Panc1 (cell line): ENCODE data around the gene GPR142. TPM values are rescaled to one million over a fixed set of nuclear protein-coding genes. Genes with fewer than 3 reads are reported as not detected.

Experiments used
- ATAC-seq: fragments of 200-7000 bp; cut with Tn5 transposase; 2 replicates; pipeline ENCODE4 v1.9.1; 2020; ENCODE audit warnings: mild to moderate bottlenecking, moderate library complexity
- BruUV-seq: library from RNA; stranded (reverse); fragments of 400-500 nt; replicated peaks from 2 replicates; lab custom pipeline; 2021; lab: Mats Ljungman, UMichigan
- CTCF ChIA-PET: fragments of 300-600 bp; sonication (Branson Sonifier 250); formaldehyde crosslinking; loops from one replicate; lab custom pipeline; 2022; ENCODE audit warnings: antibody characterized with exemption; lab: Charles Lee
- POLR2A ChIA-PET: fragments of 300-600 bp; sonication (Branson Sonifier 250); formaldehyde crosslinking; loops from one replicate; lab custom pipeline; 2022; ENCODE audit warnings: antibody characterized with exemption; lab: Charles Lee
- DNase-seq: peaks from one replicate; pipeline ENCODE4 v3.0.0-alpha.2; 2010; ENCODE audit warnings: low read depth, low spot score
- H3K27ac ChIP-seq: 2 replicates; pipeline ENCODE4 v1.5.1; 2011; ENCODE audit warnings: mild to moderate bottlenecking, low read length, inconsistent platforms
- H3K27me3 ChIP-seq: fragments of 200-500 bp; sonication (Bioruptor generic); 2 replicates; pipeline ENCODE4 v1.6.0; 2014; ENCODE audit warnings: low read length, inconsistent platforms; ENCODE audit not compliant: control insufficient read depth, insufficient read depth
- H3K36me3 ChIP-seq: fragments of 200-500 bp; sonication (Bioruptor generic); 2 replicates; pipeline ENCODE4 v1.5.1; 2014; ENCODE audit warnings: inconsistent platforms, mild to moderate bottlenecking, low read length, moderate library complexity; ENCODE audit not compliant: control insufficient read depth, insufficient read depth
- H3K4me1 ChIP-seq: 2 replicates; pipeline ENCODE4 v1.5.1; 2011; ENCODE audit warnings: inconsistent platforms, mild to moderate bottlenecking, low read length, moderate library complexity; ENCODE audit not compliant: control insufficient read depth, insufficient read depth
- H3K4me3 ChIP-seq, 2 experiments: 2 replicates each; pipeline ENCODE4 v1.5.1; 2011 to 2012; ENCODE audit warnings: low read depth in 2 of 2, low read length in 2 of 2, mild to moderate bottlenecking in 2 of 2, inconsistent platforms in 1 of 2, moderate library complexity in 1 of 2
- H3K9me3 ChIP-seq: fragments of 200-500 bp; sonication (Bioruptor generic); 2 replicates; pipeline ENCODE4 v1.5.1; 2014; ENCODE audit warnings: low read depth, mild to moderate bottlenecking, inconsistent platforms, low read length, moderate library complexity; ENCODE audit not compliant: control insufficient read depth, insufficient read depth
- POLR2AphosphoS5 ChIP-seq: IDR thresholded peaks from 2 replicates; pipeline ENCODE4 v1.6.1; 2012; ENCODE audit warnings: mild to moderate bottlenecking, low read depth, low read length, moderate library complexity
- SIN3A ChIP-seq: IDR thresholded peaks from 2 replicates; pipeline ENCODE4 v1.6.1; 2012; ENCODE audit warnings: low read depth, mild to moderate bottlenecking, low read length, moderate library complexity, borderline replicate concordance; ENCODE audit not compliant: insufficient read depth
- TCF7L2 ChIP-seq: IDR thresholded peaks from 2 replicates; pipeline ENCODE4 v1.6.1; 2011; ENCODE audit warnings: mild to moderate bottlenecking, low read depth, low read length, inconsistent platforms
- in situ Hi-C: cut with HindIII; loops from 2 replicates; pipeline ENCODE4 v1.10.0; 2016; ENCODE audit warnings: low sequenced_read_pairs, low pct_unique_long_range_greater_than_20kb
- intact Hi-C: fragments of 100-400 bp; cut with micrococcal nuclease; formaldehyde crosslinking; loops from one replicate; pipeline ENCODE4 v1.10.0; 2022; ENCODE audit not compliant: unreplicated experiment
- total RNA-seq: library from RNA; stranded (reverse); gene quantifications from one replicate; pipeline ENCODE4 v1.2.1, GENCODE V29; 2021; ENCODE audit not compliant: unreplicated experiment
- TF ChIP-seq, protein P1 (sequence below): fragments of 450-650 bp; IDR thresholded peaks from 2 replicates; pipeline ENCODE4 v1.5.1; 2017; ENCODE audit warnings: mild to moderate bottlenecking
- TF ChIP-seq, protein P2 (sequence below), 2 experiments: IDR thresholded peaks; 2 replicates each; pipeline ENCODE4 v1.6.1; 2011 to 2012; ENCODE audit warnings: low read depth in 2 of 2, control low read depth in 1 of 2, low read length in 1 of 2, mild to moderate bottlenecking in 1 of 2, moderate library complexity in 1 of 2; ENCODE audit not compliant: insufficient read depth in 1 of 2

Gene GPR142
- total RNA-seq, 1 experiment from 2014 or later = not detected

GRCh38 chr17:74393346-74393942, 26.1 kb downstream of the GPR142 start:
- Histone ChIP-seq H3K9me3 (no peaks in the 10 kb centered on the region), H3K4me3 (no peak overlapping the region), H3K27ac (no peak overlapping the region), H3K36me3 (no peaks in the 10 kb centered on the region), H3K4me1 (no peaks in the 10 kb centered on the region), H3K27me3 (no peaks in the 10 kb centered on the region)
- ChIA-PET CTCF (no interaction called here), POLR2A (no interaction called here)
- DNase-seq (no peak), ATAC-seq (no peak)
- in situ Hi-C loops (no loop called here), intact Hi-C loops (no loop called here)
- BruUV-seq = no TSS peak
- TF ChIP-seq SIN3A = no peak
- no peak for TF ChIP-seq TCF7L2

DNA sequence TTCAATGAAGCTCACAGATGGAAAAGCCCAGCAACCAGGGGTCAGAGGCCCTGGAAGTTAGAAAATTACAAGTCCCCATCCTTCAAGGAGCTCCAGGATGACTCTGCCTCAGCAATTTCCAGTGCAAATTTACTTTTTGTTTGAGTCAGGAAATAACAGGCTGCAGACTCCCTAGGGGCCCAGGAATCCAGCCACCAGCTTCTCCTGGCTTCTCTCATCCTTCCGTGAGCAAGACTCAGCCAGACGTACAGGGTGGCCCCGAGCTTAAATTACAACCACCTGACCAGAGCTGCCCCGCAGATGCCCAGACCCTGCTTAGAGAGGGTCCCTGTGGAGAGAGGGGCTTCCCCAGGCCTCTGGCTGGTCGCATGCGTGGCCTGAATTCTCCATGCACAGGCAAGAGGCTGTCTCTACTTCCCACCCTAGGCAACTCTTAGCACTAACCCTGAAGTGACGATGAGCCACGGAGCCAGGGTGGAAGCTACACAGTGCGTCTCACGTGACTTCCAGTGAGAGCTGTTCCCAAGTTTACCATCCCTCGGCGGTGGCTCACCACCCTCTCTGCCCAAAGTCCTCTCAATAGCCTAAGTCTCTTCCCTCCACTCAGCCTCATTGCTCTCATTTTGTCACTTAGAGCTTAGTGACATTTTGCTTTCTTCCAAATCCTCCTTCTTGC, 27.1 kb downstream of the GPR142 start:
- CTCF ChIA-PET = interaction anchor here (1.2 kb wide), 1 partner anchor 14 kb away, joined by 3 read pairs; no protein-coding TSS in a partner anchor
- Histone ChIP-seq H3K36me3 (no peaks in the 10 kb centered on the region), H3K4me1 (no peaks in the 10 kb centered on the region), H3K27ac (no peak overlapping the region), H3K9me3 (no peaks in the 10 kb centered on the region), H3K27me3 (no peaks in the 10 kb centered on the region), H3K4me3 (no peak overlapping the region)
- DNase-seq (no peak), ATAC-seq (no peak)
- TF ChIP-seq, protein P1, sequence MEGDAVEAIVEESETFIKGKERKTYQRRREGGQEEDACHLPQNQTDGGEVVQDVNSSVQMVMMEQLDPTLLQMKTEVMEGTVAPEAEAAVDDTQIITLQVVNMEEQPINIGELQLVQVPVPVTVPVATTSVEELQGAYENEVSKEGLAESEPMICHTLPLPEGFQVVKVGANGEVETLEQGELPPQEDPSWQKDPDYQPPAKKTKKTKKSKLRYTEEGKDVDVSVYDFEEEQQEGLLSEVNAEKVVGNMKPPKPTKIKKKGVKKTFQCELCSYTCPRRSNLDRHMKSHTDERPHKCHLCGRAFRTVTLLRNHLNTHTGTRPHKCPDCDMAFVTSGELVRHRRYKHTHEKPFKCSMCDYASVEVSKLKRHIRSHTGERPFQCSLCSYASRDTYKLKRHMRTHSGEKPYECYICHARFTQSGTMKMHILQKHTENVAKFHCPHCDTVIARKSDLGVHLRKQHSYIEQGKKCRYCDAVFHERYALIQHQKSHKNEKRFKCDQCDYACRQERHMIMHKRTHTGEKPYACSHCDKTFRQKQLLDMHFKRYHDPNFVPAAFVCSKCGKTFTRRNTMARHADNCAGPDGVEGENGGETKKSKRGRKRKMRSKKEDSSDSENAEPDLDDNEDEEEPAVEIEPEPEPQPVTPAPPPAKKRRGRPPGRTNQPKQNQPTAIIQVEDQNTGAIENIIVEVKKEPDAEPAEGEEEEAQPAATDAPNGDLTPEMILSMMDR = no peak
- TF ChIP-seq TCF7L2 (no peak), POLR2AphosphoS5 (no peak), SIN3A (no peak)
- TF ChIP-seq, protein P2, sequence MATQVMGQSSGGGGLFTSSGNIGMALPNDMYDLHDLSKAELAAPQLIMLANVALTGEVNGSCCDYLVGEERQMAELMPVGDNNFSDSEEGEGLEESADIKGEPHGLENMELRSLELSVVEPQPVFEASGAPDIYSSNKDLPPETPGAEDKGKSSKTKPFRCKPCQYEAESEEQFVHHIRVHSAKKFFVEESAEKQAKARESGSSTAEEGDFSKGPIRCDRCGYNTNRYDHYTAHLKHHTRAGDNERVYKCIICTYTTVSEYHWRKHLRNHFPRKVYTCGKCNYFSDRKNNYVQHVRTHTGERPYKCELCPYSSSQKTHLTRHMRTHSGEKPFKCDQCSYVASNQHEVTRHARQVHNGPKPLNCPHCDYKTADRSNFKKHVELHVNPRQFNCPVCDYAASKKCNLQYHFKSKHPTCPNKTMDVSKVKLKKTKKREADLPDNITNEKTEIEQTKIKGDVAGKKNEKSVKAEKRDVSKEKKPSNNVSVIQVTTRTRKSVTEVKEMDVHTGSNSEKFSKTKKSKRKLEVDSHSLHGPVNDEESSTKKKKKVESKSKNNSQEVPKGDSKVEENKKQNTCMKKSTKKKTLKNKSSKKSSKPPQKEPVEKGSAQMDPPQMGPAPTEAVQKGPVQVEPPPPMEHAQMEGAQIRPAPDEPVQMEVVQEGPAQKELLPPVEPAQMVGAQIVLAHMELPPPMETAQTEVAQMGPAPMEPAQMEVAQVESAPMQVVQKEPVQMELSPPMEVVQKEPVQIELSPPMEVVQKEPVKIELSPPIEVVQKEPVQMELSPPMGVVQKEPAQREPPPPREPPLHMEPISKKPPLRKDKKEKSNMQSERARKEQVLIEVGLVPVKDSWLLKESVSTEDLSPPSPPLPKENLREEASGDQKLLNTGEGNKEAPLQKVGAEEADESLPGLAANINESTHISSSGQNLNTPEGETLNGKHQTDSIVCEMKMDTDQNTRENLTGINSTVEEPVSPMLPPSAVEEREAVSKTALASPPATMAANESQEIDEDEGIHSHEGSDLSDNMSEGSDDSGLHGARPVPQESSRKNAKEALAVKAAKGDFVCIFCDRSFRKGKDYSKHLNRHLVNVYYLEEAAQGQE (IDR thresholded peaks at IDR 0.05; ENCODE audit: insufficient read depth in 1 of 2, low read depth in 2 of 2, low read length in 1 of 2) = no peak
- intact Hi-C loops (no loop called here), in situ Hi-C loops (no loop called here)
- no TSS peak for BruUV-seq
- POLR2A ChIA-PET = no interaction called here

DNA sequence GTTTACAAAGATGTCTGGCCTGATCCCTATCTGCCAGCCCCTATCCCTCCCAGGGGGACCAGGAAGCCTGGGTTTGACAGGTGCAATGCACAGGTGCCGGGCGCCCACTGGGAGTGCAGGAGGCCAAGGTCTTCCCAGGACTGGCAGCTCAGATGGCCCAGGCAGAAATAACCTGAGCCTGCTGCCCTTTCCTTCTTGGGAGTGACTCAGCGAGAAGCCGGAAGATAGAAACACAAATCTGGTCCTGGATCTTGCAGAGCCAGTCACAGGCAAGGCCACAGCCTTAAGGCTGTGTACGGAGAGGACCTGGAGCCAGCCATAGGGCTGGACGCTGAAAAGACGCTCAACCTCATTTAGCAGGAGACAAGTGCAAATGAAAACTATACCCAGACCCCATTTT, 27.7 kb downstream of the GPR142 start:
- Histone ChIP-seq H3K36me3 (no peaks in the 10 kb centered on the region), H3K4me3 (no peak overlapping the region), H3K27me3 (no peaks in the 10 kb centered on the region), H3K4me1 (no peaks in the 10 kb centered on the region), H3K27ac (no peak overlapping the region), H3K9me3 (no peaks in the 10 kb centered on the region)
- CTCF ChIA-PET = interaction anchor here (1.2 kb wide), 1 partner anchor 14 kb away, joined by 3 read pairs; no protein-coding TSS in a partner anchor
- ATAC-seq (peak; percentile 54; the same call in 1 of the 2 replicates), DNase-seq (no peak)
- no TSS peak for BruUV-seq
- intact Hi-C loops = no loop called here
- POLR2A ChIA-PET = no interaction called here
- TF ChIP-seq POLR2AphosphoS5 (no peak), TCF7L2 (no peak), SIN3A (no peak)
- TF ChIP-seq, protein P1 = no peak
- TF ChIP-seq, protein P2 (IDR thresholded peaks at IDR 0.05; ENCODE audit: insufficient read depth in 1 of 2, low read depth in 2 of 2, low read length in 1 of 2) = no peak
- in situ Hi-C loops = no loop called here
